K562 (cell line): ENCODE data around the gene INTS1. TPM values are rescaled to one million over a fixed set of nuclear protein-coding genes. Genes with fewer than 3 reads are reported as not detected.

Experiments
- CHD4 ChIP-seq: fragments of 200-600 bp; sonication (generic); IDR thresholded peaks from 3 replicates; pipeline ENCODE4 v1.6.1; 2012; ENCODE audit warnings: low read depth, mild to moderate bottlenecking, mixed read lengths, low read length, inconsistent platforms; ENCODE audit not compliant: insufficient read depth, insufficient replicate concordance, poor library complexity, severe bottlenecking
- EHMT2 ChIP-seq: fragments of 450-650 bp; IDR thresholded peaks from 2 replicates; pipeline ENCODE4 v1.6.1; 2018; ENCODE audit warnings: antibody characterized with exemption
- ELF4 ChIP-seq: fragments of 450-650 bp; formaldehyde crosslinking; IDR thresholded peaks from 2 replicates; pipeline ENCODE4 v1.4.0; 2022; ENCODE audit warnings: missing genetic modification characterization
- GATAD2A ChIP-seq: fragments of 450-650 bp; IDR thresholded peaks from 2 replicates; pipeline ENCODE4 v1.6.1; 2017
- JUND ChIP-seq, 2 experiments: IDR thresholded peaks; 2 replicates in 1 of 2; 3 replicates in 1 of 2; pipeline ENCODE4 v1.6.1; 2011; ENCODE audit warnings: borderline replicate concordance in 2 of 2, low read depth in 2 of 2, low read length in 2 of 2, improper control_type of control experiment in 1 of 2, missing biosample characterization in 1 of 2, missing genetic modification characterization in 1 of 2, missing genetic modification reagents in 1 of 2
- KDM1A ChIP-seq, 2 experiments: fragments of 450-650 bp; IDR thresholded peaks; 2 replicates each; pipeline ENCODE4 v1.6.1; 2016; ENCODE audit warnings: mild to moderate bottlenecking in 2 of 2
- KDM2B ChIP-seq: fragments of 250-450 bp; sonication (Bioruptor Pico); IDR thresholded peaks from 2 replicates; pipeline ENCODE4 v1.8.0; 2021; ENCODE audit warnings: mild to moderate bottlenecking, moderate library complexity
- NFRKB ChIP-seq: fragments of 450-650 bp; IDR thresholded peaks from 2 replicates; pipeline ENCODE4 v1.6.1; 2016; ENCODE audit warnings: low read depth
- SREBF1 ChIP-seq: fragments of 150-350 bp; IDR thresholded peaks from 2 replicates; pipeline ENCODE4 v1.6.1; 2014; ENCODE audit warnings: antibody characterized with exemption, low read depth, low read length, borderline replicate concordance
- polyA plus RNA-seq, 8 experiments: library from polyadenylated mRNA; depleted of rRNA in 4 of 8; stranded (reverse) in 5 of 8; unstranded in 3 of 8; fragments of >200 nt; fragmentation: Nextera tagmentation in 2 of 8; fragmentation: Illumina TruSeq in 1 of 8; extraction: Ambion mirVana in 2 of 8; extraction: Trizol in 1 of 8; gene quantifications; 2 replicates each; pipeline versions ENCODE4 v1.2.1 to v1.2.3, GENCODE V29; 2011 to 2014; ENCODE audit warnings: inconsistent platforms in 1 of 8, missing spikeins in 1 of 8
- total RNA-seq, 7 experiments: library from RNA; depleted of rRNA in 6 of 7; stranded (reverse); fragments of >200 nt in 6 of 7; fragmentation: Illumina TruSeq in 2 of 7; extraction: Trizol in 2 of 7; gene quantifications; 2 replicates each; pipeline versions ENCODE4 v1.2.1 to v1.2.3, GENCODE V29; 2011 to 2021; ENCODE audit warnings: low replicate concordance in 1 of 7
- TF ChIP-seq, protein P1 (sequence below): fragments of 450-650 bp; conservative IDR thresholded peaks from 2 replicates; pipeline ENCODE4 v1.6.1; 2016; ENCODE audit warnings: missing genetic modification characterization, low read depth, mild to moderate bottlenecking, missing compliant biosample characterization, moderate library complexity
- TF ChIP-seq, protein P2 (sequence below), 3 experiments: fragments of 200-800 bp in 1 of 3; sonication (Bioruptor generic) in 1 of 3; sonication (generic) in 1 of 3; formaldehyde crosslinking in 1 of 3; IDR thresholded peaks; 2 replicates each; pipeline versions ENCODE4 v1.6.1 to v1.8.0; 2016 to 2022; ENCODE audit warnings: mild to moderate bottlenecking in 2 of 3, missing compliant biosample characterization in 2 of 3, missing genetic modification characterization in 2 of 3, missing genetic modification reagents in 1 of 3
- TF ChIP-seq, protein P3 (sequence below): IDR thresholded peaks from 2 replicates; pipeline ENCODE4 v1.6.1; 2016; ENCODE audit warnings: missing genetic modification characterization, missing compliant biosample characterization
- TF ChIP-seq, protein P4 (sequence below), 2 experiments: IDR thresholded peaks; 2 replicates each; pipeline ENCODE4 v1.6.1; 2011; ENCODE audit warnings: borderline replicate concordance in 1 of 2, control low read depth in 1 of 2, low read depth in 1 of 2, low read length in 1 of 2, mild to moderate bottlenecking in 1 of 2, mixed read lengths in 1 of 2, moderate library complexity in 1 of 2; ENCODE audit not compliant: insufficient read depth in 1 of 2, insufficient read length in 1 of 2, poor library complexity in 1 of 2, severe bottlenecking in 1 of 2; ENCODE audit errors: extremely low read depth in 1 of 2
- TF ChIP-seq, protein P5 (sequence below): fragments of 250-450 bp; sonication (Bioruptor Pico); IDR thresholded peaks from 2 replicates; pipeline ENCODE4 v1.4.0; 2020; ENCODE audit warnings: borderline replicate concordance

The INTS1 gene
- total and polyA plus RNA-seq, 9 of the 15 experiments (the other 6 are each of a cell fraction or from before 2014, with no cell fraction given): 0.34 to 119 (median 18.5) TPM

DNA sequence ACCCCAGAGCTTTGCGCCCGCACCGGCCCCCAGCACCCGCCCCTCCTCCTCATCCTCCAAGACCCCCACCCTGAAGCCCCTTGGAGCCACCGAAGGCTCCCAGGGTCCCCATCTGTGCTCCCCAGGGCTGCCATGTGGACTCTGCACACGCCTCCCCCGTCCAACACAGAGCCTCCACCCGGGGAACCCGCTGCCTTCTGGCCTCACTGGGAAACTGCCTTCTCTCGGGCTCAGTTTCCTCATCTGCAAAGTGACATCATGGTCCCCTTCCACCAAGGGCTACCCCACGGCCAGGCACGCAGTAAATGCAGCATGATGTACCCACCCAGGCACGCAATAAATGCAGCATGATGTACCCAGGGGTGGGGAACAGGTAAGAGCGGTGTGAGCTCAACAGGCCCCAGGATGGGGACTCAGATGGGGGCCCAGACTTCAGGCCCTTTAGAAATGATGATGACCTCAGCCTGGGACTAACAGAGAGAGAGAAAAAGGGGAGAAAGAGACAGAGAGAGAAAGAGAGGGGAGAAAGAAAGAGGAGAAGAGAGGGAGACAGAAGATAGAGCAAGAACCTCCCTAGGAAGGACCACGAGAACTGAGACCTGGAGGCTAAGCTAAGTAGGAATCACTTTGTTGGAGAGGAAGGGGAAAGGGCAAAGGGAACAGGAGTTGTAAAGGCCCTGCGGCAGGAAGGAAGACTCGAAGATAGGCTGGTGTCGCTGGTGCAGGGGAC lies 42.4 kb downstream of the INTS1 start (continued):
- TF ChIP-seq JUND (IDR thresholded peaks at IDR 0.05; ENCODE audit: borderline replicate concordance, low read depth, low read length): no peak
- TF ChIP-seq JUND (tag; IDR thresholded peaks at IDR 0.05; ENCODE audit: borderline replicate concordance, low read depth, low read length): 0 out of 3 replicates have a peak, but pooled peaks have one; percentile 4
- TF ChIP-seq CHD4: peak; percentile 27
- TF ChIP-seq, protein P1, sequence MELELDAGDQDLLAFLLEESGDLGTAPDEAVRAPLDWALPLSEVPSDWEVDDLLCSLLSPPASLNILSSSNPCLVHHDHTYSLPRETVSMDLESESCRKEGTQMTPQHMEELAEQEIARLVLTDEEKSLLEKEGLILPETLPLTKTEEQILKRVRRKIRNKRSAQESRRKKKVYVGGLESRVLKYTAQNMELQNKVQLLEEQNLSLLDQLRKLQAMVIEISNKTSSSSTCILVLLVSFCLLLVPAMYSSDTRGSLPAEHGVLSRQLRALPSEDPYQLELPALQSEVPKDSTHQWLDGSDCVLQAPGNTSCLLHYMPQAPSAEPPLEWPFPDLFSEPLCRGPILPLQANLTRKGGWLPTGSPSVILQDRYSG: 0 out of 2 replicates have a peak, but pooled peaks have one; percentile 26
- no peak for TF ChIP-seq KDM2B
- 0 out of 4 replicates have a peak, but pooled peaks of 1 of the 2 experiments have one; percentile 11 for TF ChIP-seq KDM1A (IDR thresholded peaks at IDR 0.05)
- TF ChIP-seq ELF4: peak; percentile 73
- TF ChIP-seq GATAD2A: peak; percentile 87; the same call in 1 of the 2 replicates
- TF ChIP-seq, protein P2, sequence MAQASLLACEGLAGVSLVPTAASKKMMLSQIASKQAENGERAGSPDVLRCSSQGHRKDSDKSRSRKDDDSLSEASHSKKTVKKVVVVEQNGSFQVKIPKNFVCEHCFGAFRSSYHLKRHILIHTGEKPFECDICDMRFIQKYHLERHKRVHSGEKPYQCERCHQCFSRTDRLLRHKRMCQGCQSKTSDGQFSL (CRISPR knock-in tag; IDR thresholded peaks at IDR 0.05): no peak
- TF ChIP-seq, protein P2 (tag; IDR thresholded peaks at IDR 0.05): no peak
- TF ChIP-seq NFRKB: peak; percentile 83
- TF ChIP-seq, protein P3, sequence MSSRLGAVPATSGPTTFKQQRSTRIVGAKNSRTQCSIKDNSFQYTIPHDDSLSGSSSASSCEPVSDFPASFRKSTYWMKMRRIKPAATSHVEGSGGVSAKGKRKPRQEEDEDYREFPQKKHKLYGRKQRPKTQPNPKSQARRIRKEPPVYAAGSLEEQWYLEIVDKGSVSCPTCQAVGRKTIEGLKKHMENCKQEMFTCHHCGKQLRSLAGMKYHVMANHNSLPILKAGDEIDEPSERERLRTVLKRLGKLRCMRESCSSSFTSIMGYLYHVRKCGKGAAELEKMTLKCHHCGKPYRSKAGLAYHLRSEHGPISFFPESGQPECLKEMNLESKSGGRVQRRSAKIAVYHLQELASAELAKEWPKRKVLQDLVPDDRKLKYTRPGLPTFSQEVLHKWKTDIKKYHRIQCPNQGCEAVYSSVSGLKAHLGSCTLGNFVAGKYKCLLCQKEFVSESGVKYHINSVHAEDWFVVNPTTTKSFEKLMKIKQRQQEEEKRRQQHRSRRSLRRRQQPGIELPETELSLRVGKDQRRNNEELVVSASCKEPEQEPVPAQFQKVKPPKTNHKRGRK (tag): 0 out of 2 replicates have a peak, but pooled peaks have one; percentile 38
- TF ChIP-seq EHMT2: 0 out of 2 replicates have a peak, but pooled peaks have one; percentile 17
- TF ChIP-seq, protein P4, sequence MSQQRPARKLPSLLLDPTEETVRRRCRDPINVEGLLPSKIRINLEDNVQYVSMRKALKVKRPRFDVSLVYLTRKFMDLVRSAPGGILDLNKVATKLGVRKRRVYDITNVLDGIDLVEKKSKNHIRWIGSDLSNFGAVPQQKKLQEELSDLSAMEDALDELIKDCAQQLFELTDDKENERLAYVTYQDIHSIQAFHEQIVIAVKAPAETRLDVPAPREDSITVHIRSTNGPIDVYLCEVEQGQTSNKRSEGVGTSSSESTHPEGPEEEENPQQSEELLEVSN (IDR thresholded peaks at IDR 0.05; ENCODE audit: borderline replicate concordance in 1 of 2, extremely low read depth in 1 of 2, insufficient read depth in 1 of 2, insufficient read length in 1 of 2, low read depth in 1 of 2, low read length in 1 of 2, poor library complexity in 1 of 2, severe bottlenecking in 1 of 2): peak in 1 of 2 experiments; percentile 24
- TF ChIP-seq, protein P5, sequence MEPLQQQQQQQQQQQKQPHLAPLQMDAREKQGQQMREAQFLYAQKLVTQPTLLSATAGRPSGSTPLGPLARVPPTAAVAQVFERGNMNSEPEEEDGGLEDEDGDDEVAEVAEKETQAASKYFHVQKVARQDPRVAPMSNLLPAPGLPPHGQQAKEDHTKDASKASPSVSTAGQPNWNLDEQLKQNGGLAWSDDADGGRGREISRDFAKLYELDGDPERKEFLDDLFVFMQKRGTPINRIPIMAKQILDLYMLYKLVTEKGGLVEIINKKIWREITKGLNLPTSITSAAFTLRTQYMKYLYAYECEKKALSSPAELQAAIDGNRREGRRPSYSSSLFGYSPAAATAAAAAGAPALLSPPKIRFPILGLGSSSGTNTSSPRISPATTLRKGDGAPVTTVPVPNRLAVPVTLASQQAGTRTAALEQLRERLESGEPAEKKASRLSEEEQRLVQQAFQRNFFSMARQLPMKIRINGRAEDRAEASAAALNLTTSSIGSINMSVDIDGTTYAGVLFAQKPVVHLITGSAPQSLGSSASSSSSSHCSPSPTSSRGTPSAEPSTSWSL (CRISPR knock-in tag): 0 out of 2 replicates have a peak, but pooled peaks have one; percentile 14
- TF ChIP-seq SREBF1: no peak
